GM23338 (cell line): ENCODE measurements around the gene METTL26. TPM values are rescaled to one million over a fixed set of nuclear protein-coding genes. Genes with fewer than 3 reads are reported as not detected.

ENCODE experiments used
- ATAC-seq: fragments of 200-7000 bp; cut with Tn5 transposase; 3 replicates; pipeline ENCODE4 v1.9.1; 2020
- DNase-seq: peaks from one replicate; pipeline ENCODE4 v3.0.0-alpha.2; 2015; ENCODE audit warnings: low spot score
- H2AFZ ChIP-seq: fragments of 200-600 bp; sonication (generic); 2 replicates; pipeline ENCODE4 v1.8.0; 2016; ENCODE audit warnings: antibody characterized with exemption, mild to moderate bottlenecking, moderate library complexity
- H3F3A ChIP-seq: fragments of 200-600 bp; sonication (generic); replicated peaks from 2 replicates; pipeline ENCODE4 v1.8.0; 2017; ENCODE audit warnings: antibody characterized with exemption, mixed run types, low read depth
- H3K27ac ChIP-seq: fragments of 200-600 bp; sonication (generic); 2 replicates; pipeline ENCODE4 v1.6.1; 2016; ENCODE audit warnings: low read depth
- H3K27me3 ChIP-seq: fragments of 200-600 bp; sonication (generic); 2 replicates; pipeline ENCODE4 v1.8.0; 2016; ENCODE audit warnings: mild to moderate bottlenecking, mixed run types, moderate library complexity; ENCODE audit not compliant: insufficient read depth
- H3K36me3 ChIP-seq: fragments of 200-600 bp; sonication (generic); 2 replicates; pipeline ENCODE4 v1.8.0; 2016; ENCODE audit warnings: mild to moderate bottlenecking; ENCODE audit not compliant: insufficient read depth
- H3K4me1 ChIP-seq: fragments of 200-600 bp; sonication (generic); 2 replicates; pipeline ENCODE4 v1.8.0; 2016; ENCODE audit warnings: mild to moderate bottlenecking, moderate library complexity; ENCODE audit not compliant: insufficient read depth
- H3K4me2 ChIP-seq: fragments of 200-600 bp; sonication (generic); 2 replicates; pipeline ENCODE4 v1.7.1; 2017; ENCODE audit warnings: mixed run types
- H3K4me3 ChIP-seq: fragments of 200-600 bp; sonication (generic); 2 replicates; pipeline ENCODE4 v1.6.1; 2016; ENCODE audit warnings: mixed run types
- H3K79me2 ChIP-seq: fragments of 200-600 bp; sonication (generic); replicated peaks from 2 replicates; pipeline ENCODE4 v1.8.0; 2017; ENCODE audit warnings: mild to moderate bottlenecking; ENCODE audit not compliant: insufficient read depth
- H3K9me2 ChIP-seq: fragments of 200-600 bp; sonication (generic); 2 replicates; pipeline ENCODE4 v1.8.0; 2017; ENCODE audit not compliant: insufficient read depth
- H4K20me1 ChIP-seq: fragments of 200-600 bp; sonication (generic); replicated peaks from 2 replicates; pipeline ENCODE4 v1.8.0; 2017; ENCODE audit warnings: mild to moderate bottlenecking; ENCODE audit not compliant: insufficient read depth
- H3K27ac Mint-ChIP-seq: 2 replicates; pipeline ENCODE4 v1.8.0; 2020; ENCODE audit warnings: inconsistent platforms, mild to moderate bottlenecking, moderate library complexity, mixed read lengths
- H3K27me3 Mint-ChIP-seq: 3 replicates; pipeline ENCODE4 v1.8.0; 2022; ENCODE audit warnings: low read depth, mild to moderate bottlenecking, moderate library complexity, mixed read lengths, inconsistent platforms; ENCODE audit not compliant: insufficient read depth, poor library complexity
- H3K36me3 Mint-ChIP-seq: 3 replicates; pipeline ENCODE4 v1.8.0; 2021; ENCODE audit warnings: low read depth, mild to moderate bottlenecking, inconsistent platforms, moderate library complexity, mixed read lengths
- H3K4me1 Mint-ChIP-seq: 3 replicates; pipeline ENCODE4 v1.8.0; 2020; ENCODE audit warnings: mild to moderate bottlenecking, inconsistent platforms, mixed read lengths
- H3K4me3 Mint-ChIP-seq: 3 replicates; pipeline ENCODE4 v1.8.0; 2021; ENCODE audit warnings: moderate library complexity, mild to moderate bottlenecking, inconsistent platforms, mixed read lengths
- H3K9me3 Mint-ChIP-seq: 3 replicates; pipeline ENCODE4 v1.8.0; 2020; ENCODE audit warnings: moderate library complexity, mild to moderate bottlenecking, inconsistent platforms, mixed read lengths
- CREB1 ChIP-seq: fragments of 250-450 bp; sonication (Bioruptor Pico); IDR thresholded peaks from 2 replicates; pipeline ENCODE4 v1.5.0; 2020; ENCODE audit warnings: low read depth, mild to moderate bottlenecking, moderate library complexity
- JUNB ChIP-seq: IDR thresholded peaks from one replicate; pipeline ENCODE4 v1.6.1; 2016; ENCODE audit warnings: antibody characterized with exemption; ENCODE audit not compliant: unreplicated experiment
- NANOG ChIP-seq: IDR thresholded peaks from 2 replicates; pipeline ENCODE4 v1.6.1; 2016; ENCODE audit warnings: antibody characterized with exemption, borderline replicate concordance
- STAT1 ChIP-seq: IDR thresholded peaks from one replicate; pipeline ENCODE4 v1.6.1; 2016; ENCODE audit warnings: antibody characterized with exemption; ENCODE audit not compliant: unreplicated experiment
- ZNF462 ChIP-seq: fragments of 250-450 bp; sonication (Bioruptor Pico); IDR thresholded peaks from 2 replicates; pipeline ENCODE4 v1.5.0; 2020; ENCODE audit warnings: mild to moderate bottlenecking, moderate library complexity
- polyA plus RNA-seq: library from polyadenylated mRNA; unstranded; fragments of >200 nt; fragmentation: Nextera tagmentation; extraction: Ambion mirVana; gene quantifications from 2 replicates; pipeline ENCODE4 v1.2.1, GENCODE V29; 2016
- total RNA-seq: library from RNA; depleted of rRNA; stranded (reverse); fragments of >200 nt; shearing (Covaris generic); gene quantifications from 2 replicates; pipeline ENCODE4 v1.2.3, GENCODE V29; 2014
- TF ChIP-seq, protein P1 (sequence below): IDR thresholded peaks from one replicate; pipeline ENCODE4 v1.6.1; 2018; ENCODE audit warnings: antibody characterized with exemption; ENCODE audit not compliant: unreplicated experiment
- TF ChIP-seq, protein P2 (sequence below): IDR thresholded peaks from 2 replicates; pipeline ENCODE4 v1.6.1; 2016; ENCODE audit warnings: antibody characterized with exemption

METTL26 gene
- total and polyA plus RNA-seq, 2 experiments from 2014 or later, result 153 to 223 TPM

- H3F3A ChIP-seq, result 0 out of 2 replicates have a peak, but pooled peaks cover 6% of the 10 kb centered on the region
- no peak overlapping the region for H2AFZ ChIP-seq
- H3K9me3 Mint-ChIP-seq, result peaks cover 4% of the 10 kb centered on the region; the same call in 2 of the 3 replicates
- H3K36me3 Mint-ChIP-seq, result no peaks in the 10 kb centered on the region
- H3K27ac Mint-ChIP-seq, result no peak overlapping the region
- H3K4me1 ChIP-seq, result peaks cover 24% of the 10 kb centered on the region
- ATAC-seq, result no peak
- H3K27me3 Mint-ChIP-seq, result peaks cover 12% of the 10 kb centered on the region
- DNase-seq, result no peak
- no peaks in the 10 kb centered on the region for H3K36me3 ChIP-seq
- H4K20me1 ChIP-seq, result no peaks in the 10 kb centered on the region; the same call in 1 of the 2 replicates
- no peak overlapping the region; the same call in 1 of the 2 replicates for H3K4me2 ChIP-seq
- no peak for TF ChIP-seq STAT1
- TF ChIP-seq JUNB, result no peak
- TF ChIP-seq, protein P1, sequence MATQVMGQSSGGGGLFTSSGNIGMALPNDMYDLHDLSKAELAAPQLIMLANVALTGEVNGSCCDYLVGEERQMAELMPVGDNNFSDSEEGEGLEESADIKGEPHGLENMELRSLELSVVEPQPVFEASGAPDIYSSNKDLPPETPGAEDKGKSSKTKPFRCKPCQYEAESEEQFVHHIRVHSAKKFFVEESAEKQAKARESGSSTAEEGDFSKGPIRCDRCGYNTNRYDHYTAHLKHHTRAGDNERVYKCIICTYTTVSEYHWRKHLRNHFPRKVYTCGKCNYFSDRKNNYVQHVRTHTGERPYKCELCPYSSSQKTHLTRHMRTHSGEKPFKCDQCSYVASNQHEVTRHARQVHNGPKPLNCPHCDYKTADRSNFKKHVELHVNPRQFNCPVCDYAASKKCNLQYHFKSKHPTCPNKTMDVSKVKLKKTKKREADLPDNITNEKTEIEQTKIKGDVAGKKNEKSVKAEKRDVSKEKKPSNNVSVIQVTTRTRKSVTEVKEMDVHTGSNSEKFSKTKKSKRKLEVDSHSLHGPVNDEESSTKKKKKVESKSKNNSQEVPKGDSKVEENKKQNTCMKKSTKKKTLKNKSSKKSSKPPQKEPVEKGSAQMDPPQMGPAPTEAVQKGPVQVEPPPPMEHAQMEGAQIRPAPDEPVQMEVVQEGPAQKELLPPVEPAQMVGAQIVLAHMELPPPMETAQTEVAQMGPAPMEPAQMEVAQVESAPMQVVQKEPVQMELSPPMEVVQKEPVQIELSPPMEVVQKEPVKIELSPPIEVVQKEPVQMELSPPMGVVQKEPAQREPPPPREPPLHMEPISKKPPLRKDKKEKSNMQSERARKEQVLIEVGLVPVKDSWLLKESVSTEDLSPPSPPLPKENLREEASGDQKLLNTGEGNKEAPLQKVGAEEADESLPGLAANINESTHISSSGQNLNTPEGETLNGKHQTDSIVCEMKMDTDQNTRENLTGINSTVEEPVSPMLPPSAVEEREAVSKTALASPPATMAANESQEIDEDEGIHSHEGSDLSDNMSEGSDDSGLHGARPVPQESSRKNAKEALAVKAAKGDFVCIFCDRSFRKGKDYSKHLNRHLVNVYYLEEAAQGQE, result no peak
- TF ChIP-seq, protein P2, sequence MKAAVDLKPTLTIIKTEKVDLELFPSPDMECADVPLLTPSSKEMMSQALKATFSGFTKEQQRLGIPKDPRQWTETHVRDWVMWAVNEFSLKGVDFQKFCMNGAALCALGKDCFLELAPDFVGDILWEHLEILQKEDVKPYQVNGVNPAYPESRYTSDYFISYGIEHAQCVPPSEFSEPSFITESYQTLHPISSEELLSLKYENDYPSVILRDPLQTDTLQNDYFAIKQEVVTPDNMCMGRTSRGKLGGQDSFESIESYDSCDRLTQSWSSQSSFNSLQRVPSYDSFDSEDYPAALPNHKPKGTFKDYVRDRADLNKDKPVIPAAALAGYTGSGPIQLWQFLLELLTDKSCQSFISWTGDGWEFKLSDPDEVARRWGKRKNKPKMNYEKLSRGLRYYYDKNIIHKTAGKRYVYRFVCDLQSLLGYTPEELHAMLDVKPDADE, result no peak
- no peak for TF ChIP-seq ZNF462 (CRISPR knock-in tag)
- no peak for TF ChIP-seq NANOG
- no peak for TF ChIP-seq CREB1
- no peak overlapping the region for H3K4me3 ChIP-seq
- no peaks in the 10 kb centered on the region for H3K27me3 ChIP-seq
- no peak overlapping the region for H3K27ac ChIP-seq
- peaks cover 17% of the 10 kb centered on the region; the same call in 1 of the 2 replicates for H3K79me2 ChIP-seq
- H3K9me2 ChIP-seq, result no peaks in the 10 kb centered on the region
- H3K4me1 Mint-ChIP-seq, result peaks cover 23% of the 10 kb centered on the region
- H3K4me3 Mint-ChIP-seq, result peak overlapping the region; percentile 67
Observed at GRCh38 chr16:640614-641013, 4.5 kb upstream of the METTL26 start.
